Tongue (tissue), 2 donors: ENCODE measurements around the gene SYT12. TPM values are rescaled to one million over a fixed set of nuclear protein-coding genes. Genes with fewer than 3 reads are reported as not detected.
"Not testable (repeated sequence)": the region's sequence is repeated elsewhere in the genome, so short reads cannot be mapped to it uniquely, and the experiment has no call there.

Experiments used
- DNase-seq: peaks from one replicate; pipeline ENCODE4 v3.0.0-alpha.2; 2015
- total RNA-seq: library from RNA; depleted of rRNA; stranded (reverse); fragments of >200 nt; gene quantifications from one replicate; pipeline ENCODE4 v1.2.3, GENCODE V29; 2014

Gene SYT12, protein sequence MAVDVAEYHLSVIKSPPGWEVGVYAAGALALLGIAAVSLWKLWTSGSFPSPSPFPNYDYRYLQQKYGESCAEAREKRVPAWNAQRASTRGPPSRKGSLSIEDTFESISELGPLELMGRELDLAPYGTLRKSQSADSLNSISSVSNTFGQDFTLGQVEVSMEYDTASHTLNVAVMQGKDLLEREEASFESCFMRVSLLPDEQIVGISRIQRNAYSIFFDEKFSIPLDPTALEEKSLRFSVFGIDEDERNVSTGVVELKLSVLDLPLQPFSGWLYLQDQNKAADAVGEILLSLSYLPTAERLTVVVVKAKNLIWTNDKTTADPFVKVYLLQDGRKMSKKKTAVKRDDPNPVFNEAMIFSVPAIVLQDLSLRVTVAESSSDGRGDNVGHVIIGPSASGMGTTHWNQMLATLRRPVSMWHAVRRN
- 0.41 TPM for total RNA-seq

DNA sequence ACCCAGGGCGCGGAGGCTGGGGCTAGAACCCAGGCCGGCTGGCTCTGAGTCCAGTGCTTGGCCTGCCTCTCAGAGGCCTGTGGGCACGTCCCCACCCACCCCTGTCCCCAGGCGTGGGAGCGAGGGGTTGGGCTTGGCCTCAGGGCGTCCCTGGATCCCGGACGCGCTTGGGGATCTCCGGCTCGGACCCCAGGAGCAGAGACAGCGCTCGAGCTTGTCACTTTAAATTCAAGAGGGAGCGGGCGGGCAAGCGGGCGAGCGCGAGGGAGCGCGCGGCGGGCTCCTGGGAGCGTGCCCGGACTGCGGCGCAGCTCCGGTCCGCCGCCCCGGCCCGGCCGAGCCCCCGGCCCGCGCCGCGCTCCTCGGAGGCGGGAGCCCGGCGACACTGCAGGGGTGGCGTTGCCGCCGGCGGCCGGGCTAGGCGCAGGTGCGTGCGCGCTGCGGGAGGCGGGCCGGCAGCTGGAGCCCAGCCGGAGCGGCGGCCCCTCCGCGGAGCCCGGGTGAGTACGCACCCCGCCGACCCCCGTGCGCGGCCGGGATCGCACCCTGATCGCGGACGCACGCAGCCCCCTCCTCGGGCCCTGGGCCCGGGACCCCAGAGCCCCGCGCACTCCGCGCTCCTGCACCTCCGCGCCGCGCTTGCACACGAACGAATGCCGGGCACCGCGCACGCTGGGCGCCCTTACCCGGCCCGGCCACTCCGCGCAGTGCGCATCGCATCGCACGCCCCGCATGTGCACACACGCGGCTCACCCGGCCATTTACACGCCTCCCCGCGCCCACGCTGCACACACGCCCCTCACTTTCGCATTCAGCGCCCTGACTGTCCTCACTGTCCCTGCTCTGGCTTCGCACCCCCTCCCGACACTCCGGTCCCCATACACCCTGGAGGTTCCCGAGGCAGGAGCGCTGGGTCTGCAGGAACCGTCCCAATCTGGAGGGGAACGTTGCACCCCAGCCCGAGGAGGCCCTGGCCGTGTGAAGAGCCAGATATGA is at the start of gene SYT12:
Gene SYT12, plus strand, starts transcription at position 174 of the 996 bp plus-strand sequence. CDS start 7,011 bp downstream, outside the sequence.
- DNase-seq, result peak; percentile 14

DNA sequence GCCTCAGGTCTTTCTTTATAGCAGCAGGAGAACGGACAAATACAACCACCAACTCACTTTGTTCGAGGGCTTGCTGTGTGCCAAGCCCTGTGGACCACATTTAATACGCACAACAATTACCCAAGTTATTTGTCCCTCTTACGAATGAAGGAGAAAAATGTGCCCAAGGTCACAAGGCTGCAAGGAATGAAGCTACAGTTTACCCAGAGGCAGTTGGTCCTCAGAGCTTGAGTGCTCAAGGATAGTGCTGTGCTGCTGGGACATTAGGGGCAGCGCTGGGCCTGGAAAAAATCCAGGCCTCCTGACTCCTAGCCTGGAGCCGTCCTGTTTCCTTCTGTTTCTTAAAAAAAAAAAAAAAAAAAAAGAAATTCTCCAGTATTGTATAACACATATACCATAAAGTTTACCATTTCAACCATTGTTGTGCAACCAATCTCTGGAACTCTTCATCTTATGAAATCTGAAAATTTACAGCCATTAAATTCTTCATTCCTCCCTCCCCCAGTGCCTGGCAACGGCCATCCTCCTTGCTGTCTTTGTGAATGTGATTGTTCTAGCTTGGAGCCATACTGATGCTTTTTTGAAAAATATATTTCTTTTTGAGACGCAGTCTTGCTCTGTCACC is 48.9 kb upstream of the SYT12 start:
- no peak for DNase-seq

DNA sequence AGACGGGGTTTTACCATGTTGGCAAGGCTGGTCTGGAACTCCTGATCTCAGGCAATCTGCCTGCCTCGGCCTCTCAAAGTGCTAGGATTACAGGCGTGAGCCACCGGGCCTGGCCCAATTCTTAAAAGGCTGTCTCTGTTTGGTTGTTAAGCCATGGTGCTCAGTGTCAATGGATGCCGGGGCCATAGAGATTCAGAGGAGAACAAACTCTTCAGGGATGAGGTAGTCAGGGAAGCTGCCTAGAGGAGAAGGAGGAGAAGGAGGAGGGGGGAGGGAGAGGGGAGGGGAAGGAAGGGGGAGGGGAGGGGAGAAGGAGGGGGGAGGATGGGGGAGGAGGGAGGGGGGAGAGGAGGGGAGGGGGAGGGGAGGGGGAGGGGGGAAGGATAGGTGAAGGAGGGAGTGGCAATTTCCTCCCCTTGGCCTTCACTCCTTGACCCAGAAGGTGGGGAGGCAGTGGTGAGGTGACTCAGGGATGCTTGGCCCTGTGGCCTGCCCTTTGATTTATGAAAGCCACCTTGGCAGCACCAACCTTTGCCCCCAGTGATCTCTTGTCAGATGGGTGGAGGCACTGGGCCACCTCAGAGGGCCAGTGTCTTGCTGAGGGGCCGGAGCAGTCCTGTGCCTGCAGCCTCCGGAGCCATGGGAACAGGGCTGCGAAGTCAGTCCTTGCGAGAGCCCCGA is 48.1 kb upstream of the SYT12 start, which contains the start of gene C11orf86:
Gene C11orf86, plus strand, starts transcription at position 581 of the 681 bp plus-strand sequence. Its CDS starts 59 bp downstream, at position 640.
- no peak for DNase-seq

DNA sequence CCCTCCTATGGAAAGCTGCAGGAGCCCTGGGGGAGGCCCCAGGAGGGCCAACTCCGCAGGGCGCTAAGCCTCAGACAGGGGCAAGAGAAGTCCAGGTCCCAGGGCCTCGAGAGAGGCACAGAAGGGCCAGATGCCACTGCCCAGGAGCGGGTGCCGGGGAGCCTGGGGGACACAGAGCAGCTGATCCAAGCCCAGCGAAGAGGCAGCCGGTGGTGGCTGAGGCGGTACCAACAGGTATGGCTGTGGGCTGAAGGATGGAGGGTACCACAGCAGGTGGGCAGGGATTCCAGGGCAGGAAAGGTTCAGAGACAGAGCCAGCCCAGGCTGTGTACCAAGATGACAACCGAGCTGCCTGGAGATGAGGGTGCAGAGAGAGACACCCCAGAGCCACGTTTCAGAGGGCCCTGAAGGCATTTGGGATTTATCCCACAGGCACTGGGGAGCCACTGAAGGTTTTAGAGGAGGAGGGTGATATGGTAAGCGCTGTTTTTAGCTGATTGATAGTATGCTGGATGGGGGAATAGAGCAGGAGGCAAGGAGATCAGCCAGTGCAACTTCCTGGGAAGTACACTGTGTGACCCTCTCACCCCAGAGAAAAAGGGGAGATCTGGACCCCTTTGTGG is 47.4 kb upstream of the SYT12 start:
- no peak for DNase-seq

DNA sequence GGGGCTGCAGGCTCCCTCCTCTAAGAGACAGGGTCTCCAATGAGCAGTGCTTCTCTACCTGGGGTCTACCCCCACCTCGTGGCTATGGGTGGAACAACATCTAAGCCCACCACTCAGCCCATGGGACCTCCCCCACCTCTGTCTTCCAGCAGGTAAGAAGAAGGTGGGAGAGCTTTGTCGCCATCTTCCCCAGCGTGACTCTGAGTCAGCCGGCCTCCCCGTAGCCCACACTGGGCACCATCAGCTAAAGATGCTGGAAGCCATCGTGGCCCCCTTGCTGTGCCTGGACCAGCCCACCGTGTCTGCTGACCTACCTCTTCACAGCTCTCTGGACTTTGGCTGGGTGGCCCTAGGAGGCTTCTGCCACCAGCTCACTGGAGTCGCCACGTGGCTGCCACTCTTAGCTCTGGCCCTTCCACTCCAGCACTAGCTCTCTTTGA is 46.9 kb upstream of the SYT12 start:
- peak; percentile 51 for DNase-seq

DNA sequence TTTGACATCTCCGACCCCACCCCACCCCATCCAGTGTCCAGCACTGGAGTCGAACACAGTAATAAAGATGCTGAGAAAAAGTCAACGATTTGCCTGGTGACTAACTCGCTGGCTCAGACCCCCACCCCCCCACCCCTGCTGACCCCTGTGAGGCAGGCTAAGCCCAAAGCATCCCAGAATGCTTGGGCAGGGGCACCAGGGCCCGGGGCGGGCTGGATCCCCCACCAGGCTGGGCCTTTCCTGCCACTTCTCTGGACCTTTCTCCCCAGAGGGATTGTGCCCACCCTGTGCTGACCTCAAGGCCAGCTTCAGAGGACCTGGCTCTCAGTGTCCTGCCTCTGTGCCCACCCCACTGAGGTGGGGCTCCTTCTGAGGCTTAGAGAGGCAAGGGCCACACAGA is 46.0 kb upstream of the SYT12 start:
- DNase-seq, result no peak

DNA sequence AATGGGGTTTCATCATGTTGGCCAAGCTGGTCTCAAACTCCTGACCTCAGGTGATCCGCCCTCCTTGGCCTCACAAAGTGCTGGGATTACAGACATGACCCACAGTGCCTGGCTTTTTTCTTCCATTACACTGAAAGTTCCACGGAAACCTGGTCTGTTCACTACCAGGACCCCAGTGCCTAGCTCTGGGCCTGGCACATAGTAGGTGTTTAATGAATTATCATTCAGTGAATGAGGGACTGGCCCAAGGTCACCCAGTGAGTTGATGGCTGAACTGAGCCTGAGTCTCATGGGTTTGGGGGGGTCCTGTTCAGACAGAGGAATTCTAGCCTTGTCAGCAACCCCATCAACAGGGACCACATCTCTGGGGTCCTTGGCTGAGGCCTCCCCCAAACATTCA is 44.7 kb upstream of the SYT12 start:
- no peak for DNase-seq

DNA sequence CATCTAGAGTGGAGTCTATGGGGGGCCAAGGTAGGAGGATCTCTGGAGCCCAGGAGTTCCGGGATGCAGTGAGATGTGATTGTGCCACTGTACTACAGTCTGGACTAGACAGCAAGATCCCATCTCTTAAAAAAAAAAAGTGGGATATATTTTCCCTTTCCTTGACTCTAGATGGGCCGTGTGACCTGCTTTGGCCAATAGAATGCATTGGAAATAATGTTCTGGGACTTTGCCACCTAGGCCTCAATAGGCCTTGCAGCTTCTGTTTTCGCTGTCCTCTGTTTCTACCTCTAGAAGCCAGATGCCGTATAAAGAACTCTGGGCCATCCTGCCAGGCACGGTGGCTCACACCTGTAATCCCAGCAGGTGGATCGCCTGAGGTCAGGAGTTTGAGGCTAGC is 44.2 kb upstream of the SYT12 start:
- DNase-seq, result no peak

DNA sequence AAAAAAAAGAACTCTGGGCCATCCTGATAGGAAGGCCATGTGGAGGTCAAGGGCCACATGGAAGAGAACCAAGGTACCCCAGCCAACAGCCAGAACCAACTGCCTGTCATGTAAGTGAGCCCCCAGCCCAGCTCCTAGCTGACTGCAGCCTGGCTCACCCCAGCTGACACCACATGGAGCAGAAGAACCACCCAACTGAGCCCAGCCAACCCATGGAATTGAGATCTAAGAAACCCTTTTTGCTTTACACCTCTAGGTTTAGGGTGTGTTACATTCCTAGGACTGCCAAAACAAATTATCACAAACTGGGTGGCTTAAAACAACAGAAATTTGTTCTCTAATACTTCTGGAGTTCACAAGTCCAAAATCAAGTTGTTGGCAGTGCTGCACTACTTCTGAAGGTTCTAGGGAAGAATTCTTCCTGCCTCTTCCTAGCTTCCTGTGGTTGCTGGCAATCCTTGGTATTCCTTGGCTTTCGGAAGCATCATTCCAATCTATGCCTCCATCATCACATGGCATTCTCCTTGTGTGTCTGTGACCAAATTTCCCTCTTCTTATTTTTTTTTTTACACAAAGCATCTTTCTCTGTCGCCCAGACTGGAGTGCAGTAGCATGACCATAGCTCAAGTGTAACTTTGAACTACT is 43.5 kb upstream of the SYT12 start:
- DNase-seq, result no peak

DNA sequence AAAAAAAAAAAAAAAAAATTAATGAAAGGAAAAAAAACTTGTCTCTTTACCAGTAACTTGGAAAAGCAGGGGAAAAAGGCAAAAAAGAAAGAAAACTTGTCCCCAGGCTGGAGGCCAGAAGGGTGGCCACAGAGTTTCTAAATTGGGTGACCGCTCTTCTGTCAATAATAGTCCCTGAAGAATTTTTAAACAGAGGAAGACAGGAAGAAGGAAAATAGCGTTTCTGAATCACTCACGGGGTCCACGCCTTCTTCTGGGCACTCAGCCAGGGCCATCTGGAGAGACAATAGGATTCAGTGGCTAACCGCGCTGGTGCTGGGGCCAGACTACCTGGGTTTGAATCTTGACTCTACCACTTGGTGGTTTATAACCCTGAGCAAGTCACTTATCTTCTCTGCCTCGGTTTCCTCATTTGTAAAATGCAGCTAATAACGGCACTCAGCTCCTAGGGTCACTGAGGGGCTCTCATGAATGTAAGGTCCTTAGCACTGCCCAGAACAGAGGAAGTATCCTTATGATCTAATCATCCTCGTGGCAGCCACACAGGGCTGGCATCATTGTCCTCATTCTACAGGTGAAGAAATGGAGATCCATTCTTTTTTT is 40.9 kb upstream of the SYT12 start:
- peak; percentile 86 for DNase-seq

DNA sequence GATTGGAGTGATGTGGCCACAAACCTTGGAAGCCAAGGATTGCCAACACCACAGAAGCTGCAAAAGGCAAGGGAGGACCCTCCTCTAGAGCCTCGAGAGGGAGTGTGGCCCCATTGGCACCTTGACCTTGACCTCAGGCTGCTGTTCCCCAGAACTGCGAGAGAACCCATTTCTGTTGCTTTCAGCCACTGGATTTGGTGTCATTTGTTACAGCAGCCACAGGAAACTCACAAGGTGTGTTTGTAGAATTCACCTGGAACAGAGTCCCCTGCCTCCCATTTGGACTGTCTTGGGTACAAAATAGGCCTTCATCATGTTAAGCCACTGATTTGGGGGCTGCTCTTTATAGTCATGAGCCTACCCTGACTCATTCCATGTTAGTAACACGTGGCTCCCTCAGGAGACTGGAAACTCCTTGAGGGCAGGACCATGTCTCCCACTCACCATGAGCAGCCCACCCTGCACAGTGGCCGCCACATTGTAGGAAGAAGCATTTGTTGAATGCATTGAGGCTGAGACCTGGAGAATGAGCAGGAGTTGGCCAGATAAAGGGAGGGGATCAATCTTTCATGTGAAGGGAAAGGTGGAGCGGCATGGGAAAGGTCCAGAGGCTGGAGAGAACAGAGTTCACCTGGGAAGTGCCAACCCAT is 39.5 kb upstream of the SYT12 start:
- no peak for DNase-seq

DNA sequence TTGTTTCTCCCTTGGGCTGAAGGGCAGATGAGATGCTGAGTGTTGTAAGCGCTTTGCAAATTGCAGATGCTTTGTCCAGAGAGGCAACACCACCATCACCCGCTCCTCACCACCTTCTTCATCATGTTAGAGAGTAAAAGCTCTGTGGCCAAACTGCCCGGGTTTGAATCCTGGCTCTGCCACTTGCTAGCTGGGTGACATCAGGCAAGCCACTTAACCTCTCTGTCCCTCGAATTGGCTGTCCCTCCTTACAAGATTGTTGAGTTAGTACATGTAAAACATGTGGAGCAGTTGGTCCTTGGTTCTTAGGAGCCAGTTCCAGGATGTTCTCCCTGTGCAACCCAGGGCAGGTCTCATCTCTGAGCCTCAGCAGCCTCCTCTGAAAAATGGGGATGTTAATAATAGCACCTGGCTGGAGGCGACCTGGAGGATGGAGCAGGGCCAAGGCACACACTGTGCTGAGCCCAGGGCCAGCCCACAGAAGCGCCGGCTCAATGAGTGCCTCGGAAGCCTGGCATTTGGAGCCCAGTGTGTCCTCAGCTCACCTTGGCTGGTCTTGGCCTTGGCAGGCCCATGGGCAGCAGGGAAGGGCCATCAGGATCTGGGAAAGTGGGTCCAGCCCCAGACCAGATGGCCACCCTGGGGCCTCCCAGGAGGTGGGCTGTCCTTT is 37.3 kb upstream of the SYT12 start:
- no peak for DNase-seq

DNA sequence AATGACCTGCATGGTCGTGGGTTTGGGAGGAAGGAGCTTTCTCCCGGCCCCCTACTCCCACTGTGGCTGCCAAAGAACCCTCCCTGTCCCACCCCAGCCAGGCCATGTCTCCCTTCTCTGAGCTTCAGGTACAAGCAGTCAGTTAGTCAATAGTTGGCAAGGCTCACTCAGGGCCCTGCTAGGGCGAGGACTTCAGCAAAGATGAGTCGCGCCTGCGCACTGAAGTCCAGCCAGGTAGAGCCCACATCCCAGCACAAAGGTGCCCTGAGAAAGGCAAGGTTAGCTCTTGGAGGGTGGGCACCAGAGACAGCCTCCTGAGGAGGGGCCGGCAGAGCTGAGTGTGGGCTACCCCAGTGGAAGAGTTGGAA is 36.8 kb upstream of the SYT12 start:
- no peak for DNase-seq

DNA sequence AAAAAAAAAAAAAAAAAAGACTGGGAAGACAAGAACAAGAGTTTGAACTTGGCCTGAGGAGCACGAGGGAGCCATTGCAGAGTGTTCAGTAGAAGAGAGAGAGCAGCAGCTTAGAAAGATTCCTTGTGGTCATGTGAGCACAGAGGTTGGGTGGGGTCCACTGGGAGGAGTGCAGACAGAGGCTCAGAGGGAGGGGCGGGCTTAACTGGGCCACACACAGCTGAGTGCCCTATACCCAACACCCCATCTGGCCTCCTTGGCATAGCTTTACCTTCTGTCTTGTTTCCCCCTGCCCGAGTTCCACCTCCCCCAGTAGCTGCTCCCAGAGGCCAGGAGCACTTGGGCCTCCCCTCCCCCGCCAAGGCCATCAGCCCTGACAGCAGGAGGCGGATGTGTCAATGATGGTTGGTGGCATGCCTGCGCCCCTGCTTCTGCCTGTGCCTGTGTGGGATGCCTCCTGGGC is 35.7 kb upstream of the SYT12 start:
- peak; percentile 24 for DNase-seq

DNA sequence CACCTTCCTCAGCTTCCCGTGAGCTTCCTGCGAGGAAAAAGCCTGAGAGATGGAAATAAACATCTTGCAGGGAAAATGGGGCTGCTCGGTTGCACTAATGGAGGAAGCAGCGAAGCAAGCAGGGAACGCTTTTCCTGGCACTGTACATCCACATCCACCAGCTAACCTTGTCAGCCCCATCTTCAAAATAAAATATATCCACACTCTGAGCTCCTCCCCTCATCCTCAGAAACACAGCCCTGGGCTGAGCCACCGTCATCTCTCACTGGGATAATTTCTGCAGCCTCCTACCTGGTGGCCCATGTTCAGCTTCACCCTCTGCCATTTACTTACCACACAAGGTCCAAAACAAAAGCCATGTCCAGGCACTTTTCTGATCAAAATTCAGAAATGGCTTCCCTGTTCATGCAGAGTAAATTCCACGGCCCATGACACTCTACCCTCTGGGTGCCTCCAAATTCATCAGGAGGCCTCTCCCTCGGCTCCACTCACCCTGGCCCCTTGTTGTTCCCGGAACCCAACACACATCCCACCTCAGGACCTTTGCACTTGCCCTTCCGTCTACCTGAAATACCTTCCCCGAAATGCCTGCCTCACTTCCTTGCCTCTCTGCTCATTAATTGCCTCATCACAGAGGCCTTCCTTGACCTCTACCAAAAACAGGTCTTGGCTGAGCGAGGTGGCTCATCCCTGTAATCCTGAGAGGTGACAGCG is 34.9 kb upstream of the SYT12 start:
- DNase-seq, result no peak

DNA sequence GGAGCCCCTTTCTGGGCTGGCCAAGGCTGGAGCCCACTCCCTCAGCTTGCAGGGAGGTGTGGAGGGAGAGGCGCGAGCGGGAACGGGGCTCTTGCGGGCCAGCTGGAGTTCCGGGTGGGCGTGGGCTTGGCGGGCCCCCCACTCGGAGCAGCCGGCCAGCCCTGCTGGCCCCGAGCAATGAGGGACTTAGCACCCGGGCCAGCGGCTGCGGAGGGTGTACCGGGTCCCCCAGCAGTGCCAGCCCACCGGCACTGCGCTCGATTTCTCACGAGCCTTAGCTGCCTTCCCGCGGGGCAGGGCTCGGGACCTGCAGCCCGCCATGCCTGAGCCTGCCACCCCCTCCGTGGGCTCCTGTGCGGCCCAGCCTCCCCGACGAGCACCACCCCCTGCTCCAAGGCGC is 34.2 kb upstream of the SYT12 start:
- DNase-seq, result not testable (repeated sequence)

DNA sequence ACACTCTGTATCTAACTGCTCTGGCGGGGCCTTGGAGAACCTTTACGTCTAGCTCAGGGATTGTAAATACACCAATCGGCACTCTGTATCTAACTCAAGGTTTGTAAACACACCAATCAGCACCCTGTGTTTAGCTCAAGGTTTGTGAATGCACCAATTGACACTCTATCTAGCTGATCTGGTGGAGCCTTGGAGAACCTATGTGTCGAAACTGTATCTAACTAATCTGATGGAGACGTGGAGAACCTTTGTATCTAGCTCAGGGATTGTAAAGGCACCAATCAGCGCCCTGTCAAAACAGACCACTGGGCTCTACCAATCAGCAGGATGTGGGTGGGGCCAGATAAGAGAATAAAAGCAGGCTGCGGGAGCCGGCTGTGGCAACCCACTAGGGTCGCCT is 33.6 kb upstream of the SYT12 start:
- not testable (repeated sequence) for DNase-seq

DNA sequence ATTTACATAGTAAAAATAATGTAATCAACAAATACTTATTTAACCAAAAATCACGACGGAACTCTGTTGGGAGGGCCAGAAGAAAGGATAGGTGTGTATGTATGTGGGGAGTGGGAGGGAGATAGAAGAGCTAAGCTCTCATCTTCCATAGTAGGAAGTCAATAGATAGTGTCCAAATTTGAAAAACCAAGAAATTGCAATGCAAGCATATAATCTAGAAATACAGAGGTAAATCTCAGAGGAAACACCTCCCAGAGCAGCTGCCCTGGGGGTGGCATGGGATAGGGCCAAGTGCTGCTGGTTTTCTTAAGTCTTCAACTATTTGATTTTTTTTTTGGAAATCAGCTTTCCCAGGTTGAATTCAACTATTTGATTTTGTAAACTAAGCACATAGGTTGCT is 30.9 kb upstream of the SYT12 start:
- no peak for DNase-seq
